HEK293 (cell line): Measurements from ENCODE around the gene CPEB4.

ENCODE experiments used
- KLF16 ChIP-seq: fragments of 450-650 bp; formaldehyde crosslinking; IDR thresholded peaks from 2 replicates; pipeline ENCODE4 v1.5.1; 2017; ENCODE audit warnings: missing biosample characterization, missing genetic modification characterization
- MEIS1 ChIP-seq: sonication (generic); formaldehyde crosslinking; IDR thresholded peaks from 2 replicates; pipeline ENCODE4 v1.8.1; 2022; ENCODE audit warnings: missing genetic modification reagents, mild to moderate bottlenecking, borderline replicate concordance
- ZNF157 ChIP-seq: fragments of 450-650 bp; formaldehyde crosslinking; IDR thresholded peaks from 2 replicates; pipeline ENCODE4 v1.5.1; 2016; ENCODE audit warnings: missing biosample characterization, missing genetic modification characterization
- ZNF302 ChIP-seq: fragments of 450-650 bp; formaldehyde crosslinking; IDR thresholded peaks from 2 replicates; pipeline ENCODE4 v1.5.1; 2016; ENCODE audit warnings: missing biosample characterization, missing genetic modification characterization, low read depth
- ZNF48 ChIP-seq: fragments of 450-650 bp; formaldehyde crosslinking; IDR thresholded peaks from 2 replicates; pipeline ENCODE4 v1.5.1; 2016; ENCODE audit warnings: missing biosample characterization, missing genetic modification characterization
- ZNF623 ChIP-seq: fragments of 450-650 bp; formaldehyde crosslinking; IDR thresholded peaks from 2 replicates; pipeline ENCODE4 v1.5.1; 2016; ENCODE audit warnings: missing biosample characterization, missing genetic modification characterization
- TF ChIP-seq, protein P1 (sequence below): fragments of 450-650 bp; formaldehyde crosslinking; IDR thresholded peaks from 2 replicates; pipeline ENCODE4 v1.5.1; 2016; ENCODE audit warnings: missing biosample characterization, missing genetic modification characterization
- TF ChIP-seq, protein P2 (sequence below): fragments of 450-650 bp; formaldehyde crosslinking; IDR thresholded peaks from 2 replicates; pipeline ENCODE4 v1.5.1; 2017; ENCODE audit warnings: missing biosample characterization, mild to moderate bottlenecking, missing genetic modification characterization, moderate library complexity
- TF ChIP-seq, protein P3 (sequence below): fragments of 450-650 bp; formaldehyde crosslinking; IDR thresholded peaks from 2 replicates; pipeline ENCODE4 v1.5.1; 2016; ENCODE audit warnings: missing biosample characterization, missing genetic modification characterization

DNA sequence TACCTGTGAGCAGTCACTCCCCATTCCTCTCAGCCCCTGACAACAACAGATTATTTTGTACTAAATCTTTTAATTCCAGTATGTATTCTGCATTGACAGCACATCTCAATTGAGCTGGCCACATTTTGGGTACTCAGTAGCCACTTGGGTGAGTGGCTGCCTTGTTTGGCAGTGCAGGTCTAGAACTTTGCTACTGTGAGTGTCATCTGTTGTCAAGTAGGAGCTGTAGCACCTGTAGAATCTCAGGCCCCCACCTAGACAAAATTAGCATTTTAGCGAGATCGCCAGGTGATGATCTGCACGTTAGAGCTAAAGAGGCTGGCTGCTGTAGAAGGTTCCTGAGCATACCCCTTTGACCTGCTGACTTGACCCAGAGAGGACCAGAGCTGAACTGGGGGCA lies 44.4 kb upstream of the CPEB4 start:
- no peak for TF ChIP-seq ZNF157 (tag by site-specific recombination)
- TF ChIP-seq, protein P1, sequence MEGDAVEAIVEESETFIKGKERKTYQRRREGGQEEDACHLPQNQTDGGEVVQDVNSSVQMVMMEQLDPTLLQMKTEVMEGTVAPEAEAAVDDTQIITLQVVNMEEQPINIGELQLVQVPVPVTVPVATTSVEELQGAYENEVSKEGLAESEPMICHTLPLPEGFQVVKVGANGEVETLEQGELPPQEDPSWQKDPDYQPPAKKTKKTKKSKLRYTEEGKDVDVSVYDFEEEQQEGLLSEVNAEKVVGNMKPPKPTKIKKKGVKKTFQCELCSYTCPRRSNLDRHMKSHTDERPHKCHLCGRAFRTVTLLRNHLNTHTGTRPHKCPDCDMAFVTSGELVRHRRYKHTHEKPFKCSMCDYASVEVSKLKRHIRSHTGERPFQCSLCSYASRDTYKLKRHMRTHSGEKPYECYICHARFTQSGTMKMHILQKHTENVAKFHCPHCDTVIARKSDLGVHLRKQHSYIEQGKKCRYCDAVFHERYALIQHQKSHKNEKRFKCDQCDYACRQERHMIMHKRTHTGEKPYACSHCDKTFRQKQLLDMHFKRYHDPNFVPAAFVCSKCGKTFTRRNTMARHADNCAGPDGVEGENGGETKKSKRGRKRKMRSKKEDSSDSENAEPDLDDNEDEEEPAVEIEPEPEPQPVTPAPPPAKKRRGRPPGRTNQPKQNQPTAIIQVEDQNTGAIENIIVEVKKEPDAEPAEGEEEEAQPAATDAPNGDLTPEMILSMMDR, result no peak
- no peak for TF ChIP-seq ZNF623 (tag by site-specific recombination)
- no peak for TF ChIP-seq ZNF302 (tag by site-specific recombination)
- no peak for TF ChIP-seq MEIS1 (CRISPR knock-in tag)
- no peak for TF ChIP-seq ZNF48 (tag by site-specific recombination)
- TF ChIP-seq KLF16 (tag by site-specific recombination), result no peak
- TF ChIP-seq, protein P2, sequence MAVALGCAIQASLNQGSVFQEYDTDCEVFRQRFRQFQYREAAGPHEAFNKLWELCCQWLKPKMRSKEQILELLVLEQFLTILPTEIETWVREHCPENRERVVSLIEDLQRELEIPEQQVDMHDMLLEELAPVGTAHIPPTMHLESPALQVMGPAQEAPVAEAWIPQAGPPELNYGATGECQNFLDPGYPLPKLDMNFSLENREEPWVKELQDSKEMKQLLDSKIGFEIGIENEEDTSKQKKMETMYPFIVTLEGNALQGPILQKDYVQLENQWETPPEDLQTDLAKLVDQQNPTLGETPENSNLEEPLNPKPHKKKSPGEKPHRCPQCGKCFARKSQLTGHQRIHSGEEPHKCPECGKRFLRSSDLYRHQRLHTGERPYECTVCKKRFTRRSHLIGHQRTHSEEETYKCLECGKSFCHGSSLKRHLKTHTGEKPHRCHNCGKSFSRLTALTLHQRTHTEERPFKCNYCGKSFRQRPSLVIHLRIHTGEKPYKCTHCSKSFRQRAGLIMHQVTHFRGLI (tag by site-specific recombination), result no peak
- TF ChIP-seq, protein P3, sequence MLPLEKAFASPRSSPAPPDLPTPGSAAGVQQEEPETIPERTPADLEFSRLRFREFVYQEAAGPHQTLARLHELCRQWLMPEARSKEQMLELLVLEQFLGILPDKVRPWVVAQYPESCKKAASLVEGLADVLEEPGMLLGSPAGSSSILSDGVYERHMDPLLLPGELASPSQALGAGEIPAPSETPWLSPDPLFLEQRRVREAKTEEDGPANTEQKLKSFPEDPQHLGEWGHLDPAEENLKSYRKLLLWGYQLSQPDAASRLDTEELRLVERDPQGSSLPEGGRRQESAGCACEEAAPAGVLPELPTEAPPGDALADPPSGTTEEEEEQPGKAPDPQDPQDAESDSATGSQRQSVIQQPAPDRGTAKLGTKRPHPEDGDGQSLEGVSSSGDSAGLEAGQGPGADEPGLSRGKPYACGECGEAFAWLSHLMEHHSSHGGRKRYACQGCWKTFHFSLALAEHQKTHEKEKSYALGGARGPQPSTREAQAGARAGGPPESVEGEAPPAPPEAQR, result no peak
